NCI-H187 treated with DMSO at 0.1 percent for 48 hours (cell line): Measurements from ENCODE around the gene CASS4.
A peak's percentile ranks its signal among the peaks of the same experiment; 100 is the strongest.
"Not testable (repeated sequence)": the region's sequence is repeated elsewhere in the genome, so short reads cannot be mapped to it uniquely, and the experiment has no call there.

Source experiments
- DNase-seq: peaks from one replicate; lab custom pipeline; 2025; lab: John Stamatoyannopoulos, UW

CASS4 gene

DNA sequence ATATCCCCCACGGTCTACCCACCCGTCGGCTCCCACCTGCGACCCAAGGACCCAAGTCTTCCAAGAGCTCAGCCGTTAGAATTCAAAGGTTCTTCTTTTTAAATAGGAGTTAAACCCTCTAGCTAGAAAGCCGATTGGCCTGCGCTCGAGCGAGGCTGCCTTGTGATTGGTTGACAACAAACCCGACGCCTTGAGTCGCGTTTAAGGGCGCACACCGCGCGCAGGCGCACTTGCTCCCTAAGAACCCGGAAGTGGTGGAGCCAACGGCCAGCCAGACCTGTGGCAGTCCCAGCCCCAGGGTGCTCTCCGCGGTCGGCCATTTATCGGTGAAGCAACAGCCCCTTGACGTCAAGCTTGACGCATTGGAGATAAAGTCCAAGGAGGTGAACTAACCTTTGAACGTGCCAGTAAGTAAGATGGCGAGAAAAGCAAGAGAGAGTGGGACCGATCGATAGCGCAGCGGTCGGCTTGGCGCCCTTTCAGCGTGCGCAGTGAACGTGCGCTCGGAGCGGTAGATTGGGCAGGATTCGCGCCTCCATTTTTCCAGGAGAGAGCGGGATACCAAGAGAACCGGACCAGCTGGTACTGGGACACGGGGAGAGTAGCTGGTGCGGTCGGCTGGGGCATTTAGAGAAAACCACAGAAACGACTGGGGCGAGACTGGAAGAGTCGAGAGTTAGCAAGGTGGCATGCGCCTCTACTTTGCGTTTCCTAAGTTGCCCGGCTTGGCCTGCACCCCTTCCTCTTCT is 19.8 kb upstream of the CASS4 start, which contains the start of the genes AURKA and CSTF1:
Gene AURKA (minus strand): TSS at position 84 of the 749 bp plus-strand sequence. CDS start 4,018 bp downstream, outside the sequence.
Gene CSTF1 (plus strand): TSS at position 514 of the 749 bp plus-strand sequence. CDS start 2,908 bp downstream, outside the sequence.
- DNase-seq: peak; percentile 84

DNA sequence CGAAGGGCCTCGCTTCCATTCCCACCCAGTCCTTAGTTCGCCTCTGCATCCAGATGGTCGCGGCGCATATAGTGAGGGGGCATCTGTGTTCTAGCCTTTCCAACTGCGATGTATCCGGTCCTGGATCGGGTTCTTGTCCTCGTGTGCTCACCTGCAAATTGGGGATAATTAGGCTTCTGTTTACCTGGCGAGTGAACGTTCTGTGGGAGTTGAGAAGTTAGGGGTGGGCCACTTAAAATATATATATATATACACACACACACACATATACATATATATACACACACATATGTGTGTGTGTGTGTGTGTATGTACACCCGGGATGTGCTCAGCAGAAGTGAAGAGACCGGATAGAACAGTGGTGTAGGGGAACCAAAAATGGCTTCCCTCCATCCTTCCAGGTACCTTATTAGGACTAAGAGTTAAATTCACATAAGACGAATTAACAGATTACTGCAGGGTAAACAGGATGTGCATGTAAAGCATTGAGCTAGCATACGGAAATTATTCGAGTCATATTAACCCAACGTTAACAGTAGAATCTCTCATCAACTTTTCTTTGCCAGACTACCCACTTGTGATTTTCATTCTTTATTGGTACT is 19.1 kb upstream of the CASS4 start:
- no peak for DNase-seq

DNA sequence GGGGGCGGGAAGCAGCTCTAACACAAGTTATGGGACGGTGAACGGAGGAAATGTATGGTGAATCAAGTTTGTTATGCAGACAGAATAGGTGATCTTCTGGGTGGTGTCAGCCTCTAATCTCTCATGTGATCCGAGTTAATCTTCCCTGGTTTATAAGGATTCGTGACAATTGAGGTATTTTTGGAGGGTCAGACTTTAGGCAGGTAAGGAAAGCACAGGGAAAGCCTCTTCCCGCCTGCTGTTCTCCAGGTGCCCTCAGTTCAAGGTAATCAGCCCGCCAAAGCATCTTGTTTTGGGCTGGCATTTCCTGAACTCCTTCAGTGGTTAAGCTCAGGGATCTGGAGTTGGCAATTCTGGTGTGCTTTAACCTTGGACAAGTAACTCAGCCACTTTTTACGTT is 18.4 kb upstream of the CASS4 start:
- DNase-seq: no peak

DNA sequence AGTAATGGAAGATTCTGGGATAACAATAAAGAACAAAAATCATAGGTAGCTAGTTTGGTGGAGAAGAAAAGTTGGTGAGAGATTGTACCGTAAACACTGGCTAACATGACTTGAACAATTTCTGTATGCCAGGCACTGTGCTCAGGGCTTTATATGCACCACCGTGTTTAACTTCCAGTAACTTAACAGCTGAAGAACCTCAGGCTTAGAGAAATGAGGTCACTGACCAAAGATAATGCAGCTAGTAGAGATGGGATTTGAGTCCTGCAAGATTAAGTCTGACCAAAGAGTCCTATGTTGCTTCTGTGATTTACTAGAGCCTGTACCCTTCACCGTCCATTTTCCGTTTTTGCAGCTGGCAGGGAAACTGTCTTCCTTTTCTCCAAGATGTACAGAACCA is 16.9 kb upstream of the CASS4 start:
- no peak for DNase-seq

DNA sequence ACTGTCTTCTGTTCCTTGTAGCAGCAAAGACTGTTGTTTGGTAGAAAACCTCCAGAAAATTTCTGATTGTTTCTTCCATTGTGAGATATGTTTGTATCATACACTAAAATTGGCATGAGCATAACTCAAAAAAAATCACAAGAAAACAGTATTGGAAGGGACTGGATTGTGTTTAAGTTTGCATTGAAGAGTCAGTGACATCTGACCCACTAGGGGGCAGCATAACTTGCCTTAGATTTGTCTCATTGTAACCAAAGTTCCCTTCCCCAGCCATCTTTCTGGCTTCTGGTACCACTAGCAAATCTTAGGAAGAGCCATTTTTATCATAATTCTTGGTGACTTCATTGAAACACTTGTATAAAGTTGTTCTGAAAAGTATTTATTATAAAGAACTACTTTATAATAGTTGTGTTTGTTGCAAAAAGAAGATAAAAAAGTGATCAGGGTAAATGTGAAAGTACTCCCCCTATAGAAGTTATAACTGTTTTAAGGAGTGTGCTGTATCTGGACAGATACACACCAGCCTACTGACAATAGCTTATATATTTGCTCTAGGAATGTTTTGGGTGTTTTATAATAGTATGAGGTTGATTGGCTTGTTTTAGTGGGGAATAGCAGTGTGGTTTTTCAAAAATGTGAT is 11.9 kb upstream of the CASS4 start:
- no peak for DNase-seq

DNA sequence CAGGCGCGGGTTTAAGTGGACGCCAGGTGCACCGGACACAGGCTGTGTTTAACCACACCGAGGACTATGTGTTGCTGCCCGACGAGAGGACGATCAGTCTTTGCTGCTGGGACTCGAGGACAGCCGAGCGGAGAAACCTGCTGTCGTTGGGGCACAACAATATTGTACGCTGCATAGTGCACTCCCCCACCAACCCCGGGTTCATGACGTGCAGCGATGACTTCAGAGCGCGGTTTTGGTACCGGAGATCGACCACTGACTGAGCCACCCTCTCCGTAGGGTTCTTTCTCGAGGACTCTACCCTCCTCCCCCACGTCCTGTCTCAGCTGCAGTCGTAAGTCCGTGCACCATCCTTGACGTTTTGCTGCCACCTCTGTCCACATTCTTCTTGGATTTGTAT is 8.6 kb upstream of the CASS4 start:
- DNase-seq: no peak

DNA sequence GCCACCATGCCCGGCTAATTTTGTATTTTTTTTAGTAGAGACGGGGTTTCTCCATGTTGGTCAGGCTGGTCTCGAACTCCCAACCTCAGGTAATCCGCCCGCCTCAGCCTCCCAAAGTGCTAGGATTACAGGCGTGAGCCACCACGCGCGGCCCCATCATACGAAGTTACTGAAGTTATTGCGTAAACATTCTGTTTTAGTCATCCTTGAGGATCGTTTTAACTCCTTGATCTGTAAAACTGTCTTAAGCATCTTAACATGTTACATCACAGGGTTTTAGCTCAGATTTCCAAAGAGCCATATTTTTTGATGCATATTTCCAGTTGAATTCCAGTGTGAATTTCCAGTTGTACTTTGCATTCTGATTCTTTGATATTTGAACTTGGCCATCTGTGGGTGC is 6.7 kb upstream of the CASS4 start:
- not testable (repeated sequence) for DNase-seq

DNA sequence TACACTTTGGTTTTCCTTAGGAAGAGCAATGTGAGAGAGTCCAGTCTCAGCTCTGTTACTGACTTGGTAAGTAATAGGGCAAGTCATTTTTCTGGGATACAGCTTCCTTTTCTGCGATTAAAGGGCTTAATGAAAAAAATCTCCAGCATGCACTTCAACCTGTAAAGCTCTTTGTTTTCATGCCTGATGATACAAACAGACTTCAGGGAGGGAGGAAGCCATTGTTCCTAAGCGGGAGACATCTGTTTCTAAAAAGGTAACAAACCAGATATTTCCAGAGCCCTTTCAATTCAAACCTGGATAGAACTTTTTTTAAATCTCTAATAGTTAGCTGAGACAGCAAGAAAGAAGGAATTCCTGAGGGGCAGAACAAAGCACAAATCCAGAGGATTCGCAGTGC is 5.2 kb upstream of the CASS4 start:
- no peak for DNase-seq

DNA sequence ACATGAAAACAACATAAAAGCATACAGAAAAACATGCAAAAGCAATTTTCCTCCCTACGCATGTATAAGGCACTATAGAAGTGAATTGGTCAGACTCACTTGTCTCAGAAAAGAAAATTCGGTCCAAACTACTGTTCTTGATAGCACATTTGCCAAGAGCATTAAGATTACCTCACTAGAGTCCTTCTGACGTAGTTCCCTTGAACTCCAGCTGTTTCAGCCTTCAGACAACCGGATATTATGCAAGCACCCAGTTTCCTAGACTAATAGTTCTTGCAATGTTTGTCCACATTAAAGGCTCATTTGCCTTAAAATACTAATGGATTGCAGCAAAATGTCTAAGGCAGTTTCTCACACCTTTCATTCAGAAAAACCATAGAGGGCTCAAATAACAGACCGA is 2.5 kb upstream of the CASS4 start:
- no peak for DNase-seq

DNA sequence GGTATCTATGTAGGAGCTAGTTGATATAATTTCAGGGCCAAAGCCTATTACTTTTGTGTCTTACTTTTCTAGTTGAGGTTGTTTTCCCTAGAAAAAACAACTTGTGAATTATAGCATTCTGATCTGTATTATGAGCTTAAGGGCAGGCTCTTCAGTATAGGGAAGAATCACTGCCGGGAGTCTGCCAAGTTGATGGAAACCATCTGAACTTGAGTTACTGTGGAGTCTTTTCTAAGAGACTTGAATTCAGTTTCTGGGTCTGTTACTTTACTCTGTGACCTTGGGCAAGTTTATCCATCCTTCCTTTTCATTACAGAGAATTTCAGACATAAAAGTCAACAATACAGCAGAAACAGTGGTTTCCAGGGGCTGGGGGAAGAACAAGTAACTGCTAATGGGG is 2.1 kb upstream of the CASS4 start:
- no peak for DNase-seq

DNA sequence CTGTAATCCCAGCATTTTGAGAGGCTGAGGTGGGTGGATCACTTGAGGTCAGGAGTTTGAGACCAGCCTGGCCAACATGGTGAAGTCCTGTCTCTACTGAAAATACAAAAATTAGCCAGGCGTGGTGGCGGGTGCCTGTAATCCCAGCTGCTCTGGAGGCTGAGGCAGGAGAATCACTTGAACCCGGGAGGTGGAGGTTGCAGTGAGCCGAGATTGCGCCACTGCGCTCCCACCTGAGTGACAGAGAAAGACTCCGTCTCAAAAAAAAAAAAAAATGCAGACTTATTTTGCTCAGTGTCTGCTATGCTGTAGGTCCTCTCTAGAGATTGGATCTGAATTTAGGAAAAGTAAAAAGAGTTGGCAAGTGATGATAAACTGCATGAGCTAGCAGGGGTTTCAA is 773 bp upstream of the CASS4 start:
- not testable (repeated sequence) for DNase-seq

DNA sequence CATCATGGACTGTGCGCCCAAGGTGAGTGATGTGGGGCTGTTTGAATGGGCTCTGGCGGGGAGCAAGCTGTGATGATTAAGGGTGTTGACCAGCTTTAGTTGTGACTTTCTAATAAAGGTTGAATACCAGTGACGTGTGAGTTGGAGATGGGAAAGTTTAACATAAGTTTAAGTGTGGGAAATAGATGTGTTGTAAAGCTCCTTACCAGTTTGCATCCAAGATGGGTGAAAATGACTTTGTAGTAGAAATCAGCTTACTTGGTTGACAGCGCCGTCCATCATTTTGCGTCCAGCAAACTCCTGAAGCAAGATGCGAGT is 372 bp downstream of the CASS4 start:
- no peak for DNase-seq

DNA sequence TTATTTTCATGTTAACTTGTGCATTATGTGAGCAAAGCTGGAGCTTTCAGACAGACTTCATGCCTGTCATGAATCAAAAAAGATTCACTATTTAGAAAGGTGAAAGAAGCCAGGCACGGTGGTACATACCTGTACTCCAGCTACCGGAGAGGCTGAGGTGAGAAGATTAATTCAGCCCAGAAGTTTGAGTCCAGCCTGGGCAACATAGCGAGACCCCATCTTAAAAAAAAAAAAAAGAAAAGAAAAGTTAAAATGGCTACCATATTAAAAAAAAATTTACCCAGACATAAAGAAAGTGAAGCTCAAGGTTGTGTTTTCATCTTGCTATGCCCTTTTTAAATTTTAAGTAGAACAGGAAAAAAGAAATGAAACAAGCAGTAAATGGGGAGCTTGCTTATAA is 889 bp downstream of the CASS4 start:
- DNase-seq: no peak

DNA sequence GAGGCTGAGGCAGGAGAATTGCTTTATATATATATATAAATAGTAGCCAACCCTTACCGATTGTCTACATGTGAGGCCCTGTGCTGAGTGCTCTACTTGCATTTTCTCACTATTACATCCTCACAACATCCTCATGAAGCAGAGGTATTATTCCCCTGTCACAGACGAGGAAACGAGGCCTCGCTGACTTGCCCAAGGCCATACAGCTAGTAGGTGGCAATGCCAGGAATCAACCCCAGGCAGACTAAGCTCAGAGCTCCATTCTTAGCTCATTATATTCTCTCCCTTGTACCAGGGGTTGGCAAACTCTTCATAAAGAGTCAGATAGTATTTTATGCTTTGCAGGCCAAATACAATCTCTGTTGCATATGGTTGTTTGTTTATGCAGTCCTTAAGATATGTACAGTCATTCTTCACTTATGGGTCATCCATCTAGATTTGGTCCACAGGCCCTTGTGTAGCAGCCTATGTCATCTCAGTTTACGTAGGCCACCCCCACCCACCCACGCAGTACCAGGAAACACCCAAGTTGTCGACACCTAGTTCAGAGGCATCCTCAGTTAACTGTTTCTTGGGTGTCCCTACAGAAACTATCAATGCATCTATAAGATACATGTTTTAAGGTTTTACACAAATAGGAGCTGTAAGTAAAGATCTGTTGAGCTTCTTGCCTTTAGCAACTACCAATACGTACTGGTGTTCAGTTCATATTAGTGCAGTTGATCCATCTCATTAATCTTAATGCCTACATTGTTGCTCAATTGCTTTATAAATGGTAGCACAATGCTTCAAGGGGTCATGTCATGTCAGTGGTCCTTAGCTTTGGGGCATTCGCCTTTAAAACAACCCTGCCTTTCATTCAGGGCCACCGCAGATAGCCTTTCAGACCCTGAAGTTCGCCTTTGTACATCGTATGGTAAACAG is 3.0 kb downstream of the CASS4 start:
- no peak for DNase-seq

DNA sequence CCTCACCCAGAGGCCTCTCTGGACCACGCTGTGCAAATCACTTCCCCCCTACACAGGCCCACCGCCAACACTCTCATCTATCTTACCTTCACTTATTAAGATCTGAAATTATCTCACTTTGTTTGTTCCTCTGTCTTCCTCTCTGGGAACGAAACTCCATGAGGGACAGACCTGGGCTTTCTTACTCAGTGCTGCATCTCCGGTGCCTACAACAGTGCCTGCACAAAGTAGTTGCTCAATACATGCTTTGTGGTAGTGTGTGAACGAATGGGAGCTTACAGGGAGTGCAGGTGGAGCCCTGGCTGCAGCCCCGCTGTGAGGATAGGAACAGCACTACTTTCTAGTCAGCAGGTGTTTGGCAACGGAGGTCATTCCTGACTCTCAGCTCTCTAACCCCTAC is 5.3 kb downstream of the CASS4 start:
- no peak for DNase-seq

DNA sequence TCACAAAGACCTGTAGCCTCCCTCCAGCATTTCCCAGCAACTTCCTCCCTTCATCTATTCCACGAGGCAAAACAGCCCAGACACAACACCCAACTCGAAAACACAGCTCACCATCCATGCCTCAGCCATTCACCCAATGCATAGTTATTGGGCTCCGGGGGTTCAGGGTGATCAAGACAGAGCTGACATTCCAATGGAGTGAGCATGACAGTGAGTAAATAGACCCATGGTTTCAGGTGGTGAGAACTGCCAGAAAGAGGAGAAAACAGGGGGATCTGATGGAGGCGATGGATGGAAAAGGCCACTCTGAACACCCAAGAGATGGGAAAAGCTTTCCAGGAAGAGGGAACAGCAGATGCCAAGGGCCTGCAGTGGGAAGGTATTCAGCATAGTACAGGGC is 5.9 kb downstream of the CASS4 start:
- DNase-seq: no peak

DNA sequence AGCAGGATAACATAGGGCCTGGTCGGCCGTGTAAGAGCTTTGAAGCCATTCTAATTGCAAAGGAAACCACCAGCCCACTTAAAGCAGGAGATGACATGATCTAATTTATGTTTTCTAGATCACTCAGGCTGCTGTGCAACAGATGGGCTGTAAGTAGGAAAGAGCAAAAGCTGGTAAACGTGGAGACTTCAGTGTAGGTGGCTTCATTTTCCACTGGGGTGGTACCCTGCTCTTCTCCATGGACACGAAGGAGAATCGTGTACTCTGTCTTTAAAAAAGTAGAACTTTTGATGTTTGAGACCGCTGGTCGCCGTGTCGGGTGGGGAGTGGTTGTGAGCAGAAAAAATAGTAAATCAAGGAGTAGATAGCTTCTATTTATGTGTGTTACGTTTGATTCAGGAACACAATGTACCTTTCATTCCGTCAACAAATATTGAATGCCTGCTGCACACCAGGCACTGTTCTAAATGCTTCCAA is 6.4 kb downstream of the CASS4 start:
- DNase-seq: no peak

DNA sequence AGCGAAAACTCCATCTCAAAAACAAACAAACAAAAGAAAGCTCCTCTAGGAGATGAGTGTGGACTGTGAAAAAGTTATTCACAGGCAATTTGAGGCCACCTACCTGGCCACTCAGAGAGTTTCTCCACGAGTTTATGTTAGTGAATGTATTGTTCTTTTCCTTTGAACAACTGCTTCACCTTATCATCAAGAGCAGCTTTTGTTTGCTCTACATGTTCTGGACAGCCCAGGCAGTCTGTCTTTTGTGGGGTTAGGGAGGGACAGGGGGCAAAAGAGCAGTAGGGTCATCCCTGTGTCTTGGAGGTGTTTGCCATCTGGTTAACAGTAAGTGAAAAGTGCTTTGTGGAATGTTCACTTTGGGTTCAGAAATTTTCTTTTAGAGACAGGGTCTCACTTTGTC is 8.0 kb downstream of the CASS4 start:
- no peak for DNase-seq

DNA sequence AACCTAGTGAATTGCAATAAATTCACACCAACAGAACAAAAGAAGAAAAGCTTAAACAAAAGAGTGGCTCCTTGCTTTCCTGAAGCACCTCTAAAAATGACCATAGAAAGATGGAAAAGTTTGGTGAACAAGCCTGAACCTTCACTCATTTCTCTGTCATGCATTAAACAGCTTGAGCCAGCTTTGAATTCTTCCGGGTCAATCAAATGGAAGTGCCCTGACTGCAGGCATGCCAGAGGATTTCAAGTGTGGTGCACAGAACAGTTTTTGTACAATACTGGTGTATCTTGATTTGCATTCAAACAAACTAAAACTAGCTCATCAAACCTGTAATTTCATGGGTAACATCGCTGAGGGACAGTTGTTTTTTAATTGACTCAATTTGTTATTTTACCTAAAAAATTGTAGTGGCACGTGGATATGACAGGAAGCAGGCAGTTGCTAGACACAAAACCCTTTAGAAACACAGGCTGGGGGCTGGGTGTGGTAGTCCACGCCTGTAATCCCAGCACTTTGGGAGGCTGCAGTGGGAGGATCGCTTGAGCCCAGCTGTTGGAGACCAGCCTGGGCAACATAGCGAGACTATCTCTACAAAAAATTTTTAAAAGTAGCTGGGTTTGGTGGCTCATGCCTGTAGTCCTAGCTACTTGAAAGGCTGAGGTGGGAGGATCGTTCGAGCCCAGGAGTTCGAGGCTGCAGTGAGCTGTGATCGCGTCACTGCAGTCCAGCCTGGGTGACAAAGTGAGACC is 9.1 kb downstream of the CASS4 start:
- DNase-seq: no peak

DNA sequence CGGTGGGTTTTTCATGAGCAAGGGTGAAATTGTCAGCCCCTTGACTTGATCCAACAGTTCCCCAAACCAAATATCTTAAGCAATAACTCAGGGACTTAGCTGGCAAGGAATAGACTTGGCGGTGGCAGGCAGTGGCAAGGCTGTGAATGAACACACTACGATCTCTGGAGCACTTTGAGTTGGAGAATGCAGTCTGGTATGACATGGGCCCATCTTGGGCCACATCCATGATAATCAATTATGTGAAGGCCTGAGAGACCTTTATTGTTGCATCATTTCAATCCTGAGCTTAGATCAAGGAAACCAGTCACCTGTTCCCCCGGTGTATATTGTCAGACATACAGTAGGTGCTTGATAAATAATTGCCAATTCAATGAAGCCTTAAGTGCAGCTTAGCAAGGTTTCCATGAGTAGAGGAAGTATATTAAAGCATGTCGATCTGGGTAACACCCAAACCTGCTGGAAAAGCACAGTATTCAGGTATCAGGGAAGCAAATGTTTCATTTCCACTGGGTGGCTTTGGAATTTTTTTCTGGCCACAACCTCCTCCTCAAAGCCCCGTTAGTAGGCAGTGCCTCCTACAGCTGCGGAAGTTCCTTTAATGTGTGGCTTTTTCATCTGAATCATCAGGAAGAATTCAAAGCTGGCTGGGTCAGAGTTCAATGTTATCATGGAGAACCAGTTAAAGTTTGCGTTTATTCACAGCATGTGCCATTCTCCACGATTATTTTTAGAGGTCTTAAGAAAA is 10.2 kb downstream of the CASS4 start:
- DNase-seq: no peak

DNA sequence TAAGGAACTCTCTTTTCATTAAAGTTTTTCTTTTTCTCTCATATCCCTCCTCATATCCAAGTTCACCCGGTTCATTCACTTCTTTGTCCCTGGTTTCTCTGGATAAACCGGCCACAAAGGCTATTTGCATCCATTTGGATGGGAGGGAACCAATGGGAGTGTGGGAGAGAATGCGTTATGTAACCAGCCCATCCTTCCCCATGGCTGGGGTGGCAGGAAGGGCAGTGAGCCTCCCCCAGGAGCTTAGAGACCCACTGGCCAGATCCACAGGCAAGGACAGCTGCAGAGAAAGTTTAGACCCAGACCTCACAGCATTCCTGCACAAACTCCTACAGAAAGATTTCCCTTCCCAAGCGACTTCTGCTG is 10.7 kb downstream of the CASS4 start:
- DNase-seq: no peak
